Fibroblast of skin of left biceps (primary cell): ENCODE data around the gene TPRX1.
"Not testable (repeated sequence)": the region's sequence is repeated elsewhere in the genome, so short reads cannot be mapped to it uniquely, and the experiment has no call there.

Experiments
- DNase-seq, 2 experiments: peaks; one replicate each; pipeline ENCODE4 v3.0.0-alpha.2; 2013; ENCODE audit warnings: low read depth in 2 of 2

Gene TPRX1

GRCh38 chr19:47768604-47769003, 35.7 kb downstream of the TPRX1 start:
- DNase-seq = no peak

GRCh38 chr19:47767349-47767748, 37.0 kb downstream of the TPRX1 start:
- DNase-seq = no peak

- DNase-seq = no peak
Observed at GRCh38 chr19:47766670-47767069, 37.7 kb downstream of the TPRX1 start.

GRCh38 chr19:47766359-47766620, 38.1 kb downstream of the TPRX1 start:
- DNase-seq = no peak

GRCh38 chr19:47765523-47766358, 38.6 kb downstream of the TPRX1 start:
- no peak for DNase-seq

GRCh38 chr19:47764705-47765104, 39.6 kb downstream of the TPRX1 start:
- DNase-seq = not testable (repeated sequence)

GRCh38 chr19:47762615-47763308, 41.6 kb downstream of the TPRX1 start:
- no peak for DNase-seq

- no peak for DNase-seq
Observed at GRCh38 chr19:47762151-47762550, 42.2 kb downstream of the TPRX1 start.

GRCh38 chr19:47761566-47761965, 42.8 kb downstream of the TPRX1 start:
- DNase-seq = no peak

- no peak for DNase-seq
Observed at GRCh38 chr19:47760632-47760999, 43.7 kb downstream of the TPRX1 start.

GRCh38 chr19:47758443-47758804, 45.9 kb downstream of the TPRX1 start:
- no peak for DNase-seq

- no peak for DNase-seq
Observed at GRCh38 chr19:47757617-47758442, 46.5 kb downstream of the TPRX1 start.

- DNase-seq = no peak
Observed at GRCh38 chr19:47756953-47757608, 47.3 kb downstream of the TPRX1 start.

- DNase-seq = no peak
Observed at GRCh38 chr19:47756627-47756929, 47.8 kb downstream of the TPRX1 start.

- DNase-seq = no peak
Observed at GRCh38 chr19:47755762-47756626, 48.4 kb downstream of the TPRX1 start.

- DNase-seq = no peak
Observed at GRCh38 chr19:47755065-47755761, 49.1 kb downstream of the TPRX1 start.

- DNase-seq = no peak
Observed at GRCh38 chr19:47754206-47755064, 49.9 kb downstream of the TPRX1 start.

GRCh38 chr19:47752440-47753211, 51.7 kb downstream of the TPRX1 start:
- no peak for DNase-seq
